Adrenal gland (tissue), 12 donors: ENCODE data around the gene GOT1. TPM values are rescaled to one million over a fixed set of nuclear protein-coding genes. Genes with fewer than 3 reads are reported as not detected.

Experiments
- DNase-seq, 7 donors: peaks; one replicate each; pipeline ENCODE4 v3.0.0-alpha.2; 2019 to 2020
- H3K27ac ChIP-seq, 5 donors: fragments of 200-600 bp; sonication (generic) in 4 of 5; 1 replicate in 3 of 5; 2 replicates in 2 of 5; pipeline versions ENCODE4 v1.5.1 to v1.8.0; 2016 to 2020; ENCODE audit warnings: mild to moderate bottlenecking in 1 of 5
- H3K27me3 ChIP-seq: fragments of 200-600 bp; 2 replicates; pipeline ENCODE4 v1.8.0; 2021
- H3K36me3 ChIP-seq, 2 donors: fragments of 200-600 bp; replicated peaks in 1 of 2; 1 replicate in 1 of 2; 2 replicates in 1 of 2; pipeline versions ENCODE4 v1.5.1 to v1.8.0; 2018 to 2022
- H3K4me1 ChIP-seq, 2 donors: fragments of 200-600 bp; replicated peaks in 1 of 2; 1 replicate in 1 of 2; 2 replicates in 1 of 2; pipeline versions ENCODE4 v1.5.1 to v1.8.0; 2018 to 2021
- H3K4me3 ChIP-seq, 4 donors: fragments of 200-600 bp; sonication (generic) in 3 of 4; one replicate each; pipeline ENCODE4 v1.5.1; 2016 to 2018
- H3K9me3 ChIP-seq, 3 donors: fragments of 200-600 bp; sonication (generic) in 1 of 3; replicated peaks in 1 of 3; 1 replicate in 2 of 3; 2 replicates in 1 of 3; pipeline versions ENCODE4 v1.5.1 to v1.8.0; 2016 to 2021
- CTCF ChIP-seq, 6 experiments: fragments of 450-650 bp in 4 of 6; fragments of 200-600 bp in 2 of 6; sonication (generic) in 1 of 6; IDR thresholded peaks; 1 replicate in 5 of 6; 2 replicates in 1 of 6; pipeline versions ENCODE4 v1.5.1 to v1.8.0; 2016 to 2021; ENCODE audit warnings: antibody characterized with exemption in 6 of 6, mild to moderate bottlenecking in 2 of 6, moderate library complexity in 1 of 6
- POLR2A ChIP-seq, 2 donors: fragments of 450-650 bp; IDR thresholded peaks; one replicate each; pipeline ENCODE4 v1.6.1; 2017; ENCODE audit warnings: antibody characterized with exemption in 2 of 2, mild to moderate bottlenecking in 2 of 2, moderate library complexity in 1 of 2
- WGBS, 4 donors: extraction: QIAGEN DNeasy Blood & Tissue Kit in 2 of 4; methylation state at CpG; one replicate each; pipeline versions ENCODE4 v1.1.5 to v1.1.7; 2013 to 2017; 5-methylcytosine and 5-hydroxymethylcytosine counted together
- intact Hi-C, 2 donors: fragments of 100-400 bp; cut with DNase I; formaldehyde crosslinking; loops; one replicate each; pipeline versions ENCODE4 v1.14.1 to v1.15.0; 2022 to 2023
- polyA plus RNA-seq, 3 donors: library from polyadenylated mRNA; stranded (reverse); fragments of 200-250 nt in 2 of 3; fragments of 350-450 nt in 1 of 3; fragmentation: Illumina TruSeq in 1 of 3; extraction: RNeasy Lipid Tissue Mini Kit (QIAGEN cat#74804) in 1 of 3; gene quantifications; one replicate each; pipeline ENCODE4 v1.2.3, GENCODE V29; 2013 to 2014
- total RNA-seq, 9 donors: library from RNA; depleted of rRNA in 4 of 9; stranded (reverse); fragments of >200 nt in 4 of 9; fragments of 120-200 nt in 1 of 9; fragmentation: NEBNext Ultra II Directional in 1 of 9; extraction: Animal tissue kit (Norgen Biotek cat#: 25700) in 1 of 9; gene quantifications; one replicate each; pipeline versions ENCODE4 v1.1.0 to v1.2.4, GENCODE V29; 2013 to 2023
- donor health status: healthy with polysubstance abuse.
- donor health status: Bipolar disorder and iron deficiency.
- donor health status: DM: yes; HTN: yes; CAD: no.
- donor health status: DM: no; HTN: no; CAD: no.
- donor health status: DM: no; HTN: no; CAD: no.
- donor health status: DM: yes; HTN: yes; CAD: no.

Gene GOT1
- total and polyA plus RNA-seq, 12 donors, result 10.7 to 139 (median 29.8) TPM

GRCh38 chr10:99391346-99391745 lies 39.1 kb downstream of the GOT1 start:
- no peaks in the 10 kb centered on the region for H3K4me1 ChIP-seq
- H3K27ac ChIP-seq, result no peak overlapping the region
- H3K36me3 ChIP-seq, result peaks cover 0 to 3% of the 10 kb centered on the region in 2 donors
- H3K9me3 ChIP-seq, result no peaks in the 10 kb centered on the region
- no peaks in the 10 kb centered on the region for H3K27me3 ChIP-seq
- TF ChIP-seq POLR2A (IDR thresholded peaks at IDR 0.05) (no peak), CTCF (IDR thresholded peaks at IDR 0.05) (no peak)
- no peak overlapping the region for H3K4me3 ChIP-seq
- no peak for DNase-seq
- 81 to 93% (median 84%) methylated on average over 2 of the region's 2 CpGs for WGBS, 4 donors
- intact Hi-C loops, result loop anchor here (5.0 to 10.0 kb wide), 2 partner anchors 221 to 223 kb away; no protein-coding TSS in a partner anchor

GRCh38 chr10:99389729-99390480 lies 40.5 kb downstream of the GOT1 start:
- H3K9me3 ChIP-seq, result no peaks in the 10 kb centered on the region
- intact Hi-C loops, result loop anchor here (5.0 to 10.0 kb wide), 2 partner anchors 222 to 225 kb away; no protein-coding TSS in a partner anchor
- H3K27me3 ChIP-seq, result no peaks in the 10 kb centered on the region
- no peak for DNase-seq
- no peaks in the 10 kb centered on the region for H3K36me3 ChIP-seq
- 78 to 83% (median 80%) methylated on average over 9 of the region's 9 CpGs for WGBS, 4 donors
- TF ChIP-seq POLR2A (IDR thresholded peaks at IDR 0.05), result no peak
- no peak for TF ChIP-seq CTCF (IDR thresholded peaks at IDR 0.05)
- H3K4me3 ChIP-seq, result no peak overlapping the region
- H3K27ac ChIP-seq, result no peak overlapping the region
- no peaks in the 10 kb centered on the region for H3K4me1 ChIP-seq

GRCh38 chr10:99387541-99387940 lies 42.9 kb downstream of the GOT1 start:
- Histone ChIP-seq H3K4me3 (no peak overlapping the region), H3K9me3 (no peaks in the 10 kb centered on the region), H3K4me1 (no peaks in the 10 kb centered on the region), H3K36me3 (no peaks in the 10 kb centered on the region), H3K27ac (no peak overlapping the region), H3K27me3 (no peaks in the 10 kb centered on the region)
- no peak for DNase-seq
- TF ChIP-seq POLR2A (IDR thresholded peaks at IDR 0.05) (no peak), CTCF (IDR thresholded peaks at IDR 0.05) (no peak)
- 76 to 89% (median 84%) methylated on average over 3 to 11 of the region's 11 CpGs for WGBS, 4 donors
- intact Hi-C loops, result no loop called here

GRCh38 chr10:99387071-99387470 lies 43.4 kb downstream of the GOT1 start:
- Histone ChIP-seq H3K27me3 (no peaks in the 10 kb centered on the region), H3K9me3 (no peaks in the 10 kb centered on the region), H3K4me3 (no peak overlapping the region), H3K27ac (no peak overlapping the region), H3K36me3 (no peaks in the 10 kb centered on the region), H3K4me1 (no peaks in the 10 kb centered on the region)
- intact Hi-C loops, result no loop called here
- no peak for DNase-seq
- WGBS, 4 donors, result 74 to 85% (median 80%) methylated on average over 3 to 4 of the region's 4 CpGs
- TF ChIP-seq CTCF (IDR thresholded peaks at IDR 0.05) (no peak), POLR2A (IDR thresholded peaks at IDR 0.05) (no peak)
